H9 (cell line): Measurements from ENCODE around the gene DMAC2. TPM values are rescaled to one million over a fixed set of nuclear protein-coding genes. Genes with fewer than 3 reads are reported as not detected.
A peak's percentile ranks its signal among the peaks of the same experiment; 100 is the strongest.

Source experiments
- DNase-seq: peaks from one replicate; pipeline ENCODE4 v3.0.0-alpha.2; 2017
- H2AFZ ChIP-seq: one replicate; pipeline ENCODE4 v1.6.1; 2013; ENCODE audit warnings: mild to moderate bottlenecking, low read length, control low read depth, moderate library complexity
- H2AK5ac ChIP-seq: 2 replicates; pipeline ENCODE4 v1.6.1; 2013; ENCODE audit warnings: low read length, control low read depth, mixed read lengths; ENCODE audit not compliant: insufficient read length
- H2BK120ac ChIP-seq: one replicate; pipeline ENCODE4 v1.6.1; 2013; ENCODE audit warnings: low read depth, mild to moderate bottlenecking, low read length, control low read depth, inconsistent platforms; ENCODE audit not compliant: poor library complexity, severe bottlenecking
- H2BK12ac ChIP-seq: 2 replicates; pipeline ENCODE4 v1.6.1; 2013; ENCODE audit warnings: low read length, control low read depth, mixed read lengths, low read depth; ENCODE audit not compliant: insufficient read length
- H2BK15ac ChIP-seq: 2 replicates; pipeline ENCODE4 v1.6.1; 2013; ENCODE audit warnings: low read depth, low read length, control low read depth
- H2BK20ac ChIP-seq: one replicate; pipeline ENCODE4 v1.6.1; 2013; ENCODE audit warnings: low read depth, mild to moderate bottlenecking, low read length, control low read depth, inconsistent platforms; ENCODE audit not compliant: poor library complexity, severe bottlenecking
- H2BK5ac ChIP-seq: 2 replicates; pipeline ENCODE4 v1.6.1; 2013; ENCODE audit warnings: low read length, control low read depth, mixed read lengths; ENCODE audit not compliant: insufficient read length
- H3K14ac ChIP-seq: 2 replicates; pipeline ENCODE4 v1.6.1; 2013; ENCODE audit warnings: low read length, control low read depth; ENCODE audit not compliant: insufficient read depth
- H3K18ac ChIP-seq: 2 replicates; pipeline ENCODE4 v1.6.1; 2013; ENCODE audit warnings: low read depth, mild to moderate bottlenecking, mixed read lengths, low read length, control low read depth; ENCODE audit not compliant: insufficient read length
- H3K23ac ChIP-seq: 2 replicates; pipeline ENCODE4 v1.6.1; 2013; ENCODE audit warnings: low read length, control low read depth, mixed read lengths, low read depth; ENCODE audit not compliant: insufficient read length
- H3K23me2 ChIP-seq: 2 replicates; pipeline ENCODE4 v1.6.1; 2013; ENCODE audit warnings: low read depth, mild to moderate bottlenecking, mixed read lengths, low read length, control low read depth; ENCODE audit not compliant: insufficient read length, poor library complexity, severe bottlenecking
- H3K27ac ChIP-seq: 2 replicates; pipeline ENCODE4 v1.5.1; 2013; ENCODE audit warnings: low read length, control low read depth, mixed read lengths, low read depth; ENCODE audit not compliant: insufficient read length
- H3K27me3 ChIP-seq: 2 replicates; pipeline ENCODE4 v1.6.1; 2013; ENCODE audit warnings: low read length, control low read depth, inconsistent platforms; ENCODE audit not compliant: insufficient read depth
- H3K4ac ChIP-seq: 2 replicates; pipeline ENCODE4 v1.6.1; 2013; ENCODE audit warnings: low read depth, mild to moderate bottlenecking, control low read depth, inconsistent platforms, low read length, moderate library complexity
- H3K4me1 ChIP-seq: 2 replicates; pipeline ENCODE4 v1.6.1; 2013; ENCODE audit warnings: low read length, control low read depth, inconsistent platforms; ENCODE audit not compliant: insufficient read depth
- H3K4me2 ChIP-seq: 2 replicates; pipeline ENCODE4 v1.6.1; 2013; ENCODE audit warnings: low read length, control low read depth, mixed read lengths; ENCODE audit not compliant: insufficient read length, insufficient read depth
- H3K56ac ChIP-seq: 2 replicates; pipeline ENCODE4 v1.6.1; 2013; ENCODE audit warnings: low read depth, mild to moderate bottlenecking, mixed read lengths, low read length, control low read depth; ENCODE audit not compliant: insufficient read length
- H3K79me1 ChIP-seq: 2 replicates; pipeline ENCODE4 v1.6.1; 2013; ENCODE audit warnings: low read depth, mild to moderate bottlenecking, moderate library complexity, low read length, control low read depth, inconsistent platforms; ENCODE audit not compliant: insufficient read depth, poor library complexity, severe bottlenecking
- H3K79me2 ChIP-seq: 2 replicates; pipeline ENCODE4 v1.6.1; 2013; ENCODE audit warnings: low read length, control low read depth, inconsistent platforms; ENCODE audit not compliant: insufficient read depth
- H3K9ac ChIP-seq: 2 replicates; pipeline ENCODE4 v1.6.1; 2013; ENCODE audit warnings: low read length, control low read depth, mixed read lengths; ENCODE audit not compliant: insufficient read length; ENCODE audit errors: extremely low read depth
- H3K9me3 ChIP-seq: one replicate; pipeline ENCODE4 v1.6.1; 2013; ENCODE audit warnings: low read depth, low read length, inconsistent platforms; ENCODE audit not compliant: control insufficient read depth
- H3T11ph ChIP-seq: one replicate; pipeline ENCODE4 v1.6.1; 2013; ENCODE audit warnings: mild to moderate bottlenecking, low read length, control low read depth, inconsistent platforms
- H4K20me1 ChIP-seq: one replicate; pipeline ENCODE4 v1.6.1; 2013; ENCODE audit not compliant: control insufficient read depth, insufficient read length, insufficient read depth
- H4K5ac ChIP-seq: 2 replicates; pipeline ENCODE4 v1.6.1; 2013; ENCODE audit warnings: low read depth, mild to moderate bottlenecking, mixed read lengths, low read length, control low read depth; ENCODE audit not compliant: insufficient read length
- H4K8ac ChIP-seq: replicated peaks from 2 replicates; pipeline ENCODE4 v1.6.1; 2013; ENCODE audit warnings: low read length, control low read depth, mixed read lengths, low read depth; ENCODE audit not compliant: insufficient read length
- H4K91ac ChIP-seq: 2 replicates; pipeline ENCODE4 v1.6.1; 2013; ENCODE audit warnings: low read depth, mild to moderate bottlenecking, moderate library complexity, mixed read lengths, low read length, control low read depth; ENCODE audit not compliant: insufficient read length
- H3K27ac Mint-ChIP-seq, 3 experiments: 2 replicates in 2 of 3; 3 replicates in 1 of 3; pipeline ENCODE4 v1.8.0; 2020 to 2021; ENCODE audit warnings: mixed read lengths in 3 of 3, mild to moderate bottlenecking in 1 of 3, moderate library complexity in 1 of 3
- H3K27me3 Mint-ChIP-seq: 2 replicates; pipeline ENCODE4 v1.8.0; 2021; ENCODE audit warnings: low read depth, mild to moderate bottlenecking, moderate library complexity, mixed read lengths
- H3K36me3 Mint-ChIP-seq, 3 experiments: 2 replicates in 2 of 3; 3 replicates in 1 of 3; pipeline ENCODE4 v1.8.0; 2020 to 2021; ENCODE audit warnings: low read depth in 3 of 3, mixed read lengths in 3 of 3; ENCODE audit not compliant: insufficient read depth in 1 of 3
- H3K4me1 Mint-ChIP-seq, 2 experiments: 2 replicates each; pipeline ENCODE4 v1.8.0; 2020; ENCODE audit warnings: mixed read lengths in 2 of 2
- H3K4me3 Mint-ChIP-seq, 2 experiments: 2 replicates in 1 of 2; 3 replicates in 1 of 2; pipeline ENCODE4 v1.8.0; 2020 to 2021; ENCODE audit warnings: mild to moderate bottlenecking in 2 of 2, mixed read lengths in 2 of 2, moderate library complexity in 1 of 2
- H3K9me3 Mint-ChIP-seq, 2 experiments: 2 replicates in 1 of 2; 3 replicates in 1 of 2; pipeline ENCODE4 v1.8.0; 2020; ENCODE audit warnings: mild to moderate bottlenecking in 2 of 2, mixed read lengths in 2 of 2, moderate library complexity in 1 of 2
- WGBS: extraction: QIAGEN DNeasy Blood & Tissue Kit; methylation state at CpG from one replicate; pipeline ENCODE4 v1.1.7; 2013; ENCODE audit warnings: missing lambda C conversion rate, low lambda C conversion rate, mixed read lengths; ENCODE audit not compliant: insufficient read length; ENCODE audit errors: extremely low coverage; 5-methylcytosine and 5-hydroxymethylcytosine counted together
- total RNA-seq: library from RNA; stranded (reverse); gene quantifications from 2 replicates; pipeline ENCODE4 v1.2.1, GENCODE V29; 2021
- TF ChIP-seq, protein P1 (sequence below): fragments of 200-600 bp; sonication (generic); conservative IDR thresholded peaks from 3 replicates; pipeline ENCODE4 v1.8.0; 2021; ENCODE audit warnings: antibody characterized with exemption, mild to moderate bottlenecking

Gene DMAC2
- total RNA-seq, 1 experiment from 2014 or later, result 70.5 TPM

DNA sequence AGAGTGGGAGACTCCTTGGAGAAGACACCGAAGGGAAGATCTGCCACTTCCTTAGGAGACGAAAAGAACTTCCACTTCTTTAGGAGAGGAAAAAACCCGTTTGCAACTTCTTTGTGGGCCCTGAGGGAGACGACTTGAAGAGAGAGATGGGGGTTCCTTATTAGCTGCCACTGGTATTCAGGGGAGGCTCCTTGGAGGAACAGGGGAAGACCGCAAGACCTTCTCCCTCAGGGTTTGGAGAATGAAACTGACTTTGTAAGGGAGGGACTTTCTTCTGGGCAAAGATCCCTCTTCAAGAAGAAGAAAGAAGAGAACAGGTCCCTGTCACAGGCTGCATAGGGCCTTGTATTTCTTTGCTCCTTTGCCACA, 41.7 kb downstream of the DMAC2 start:
- Histone ChIP-seq H3K79me2 (no peaks in the 10 kb centered on the region), H2BK20ac (no peak overlapping the region)
- TF ChIP-seq, protein P1, sequence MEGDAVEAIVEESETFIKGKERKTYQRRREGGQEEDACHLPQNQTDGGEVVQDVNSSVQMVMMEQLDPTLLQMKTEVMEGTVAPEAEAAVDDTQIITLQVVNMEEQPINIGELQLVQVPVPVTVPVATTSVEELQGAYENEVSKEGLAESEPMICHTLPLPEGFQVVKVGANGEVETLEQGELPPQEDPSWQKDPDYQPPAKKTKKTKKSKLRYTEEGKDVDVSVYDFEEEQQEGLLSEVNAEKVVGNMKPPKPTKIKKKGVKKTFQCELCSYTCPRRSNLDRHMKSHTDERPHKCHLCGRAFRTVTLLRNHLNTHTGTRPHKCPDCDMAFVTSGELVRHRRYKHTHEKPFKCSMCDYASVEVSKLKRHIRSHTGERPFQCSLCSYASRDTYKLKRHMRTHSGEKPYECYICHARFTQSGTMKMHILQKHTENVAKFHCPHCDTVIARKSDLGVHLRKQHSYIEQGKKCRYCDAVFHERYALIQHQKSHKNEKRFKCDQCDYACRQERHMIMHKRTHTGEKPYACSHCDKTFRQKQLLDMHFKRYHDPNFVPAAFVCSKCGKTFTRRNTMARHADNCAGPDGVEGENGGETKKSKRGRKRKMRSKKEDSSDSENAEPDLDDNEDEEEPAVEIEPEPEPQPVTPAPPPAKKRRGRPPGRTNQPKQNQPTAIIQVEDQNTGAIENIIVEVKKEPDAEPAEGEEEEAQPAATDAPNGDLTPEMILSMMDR, result no peak

More for the DNA sequence above, 41.7 kb downstream of the DMAC2 start:
- Histone ChIP-seq H2AK5ac (no peak overlapping the region), H4K8ac (no peak overlapping the region), H3K56ac (no peak overlapping the region), H3K4me2 (peak overlapping the region; percentile 83), H4K91ac (no peak overlapping the region), H2BK15ac (no peak overlapping the region), H3K23ac (no peak overlapping the region), H2BK12ac (no peak overlapping the region), H3K18ac (no peak overlapping the region), H4K5ac (no peak overlapping the region), H3T11ph (no peak overlapping the region), H3K4ac (no peak overlapping the region), H3K14ac (no peak overlapping the region), H2AFZ (peak overlapping the region; percentile 26), H3K4me1 (no peaks in the 10 kb centered on the region), H3K27ac (no peak overlapping the region), H3K79me1 (peaks cover 6% of the 10 kb centered on the region), H3K9ac (peak overlapping the region; percentile 97), H3K9me3 (no peaks in the 10 kb centered on the region), H3K27me3 (no peaks in the 10 kb centered on the region), H3K23me2 (peaks cover 9% of the 10 kb centered on the region), H2BK5ac (no peak overlapping the region), H2BK120ac (no peak overlapping the region), H4K20me1 (no peaks in the 10 kb centered on the region)
- H3K9me3 Mint-ChIP-seq, result no peaks in the 10 kb centered on the region; a peak in 1 of 5 replicates
- H3K27ac Mint-ChIP-seq, result peak overlapping the region; percentile 100
- H3K27me3 Mint-ChIP-seq, result no peaks in the 10 kb centered on the region; the same call in 1 of the 2 replicates
- H3K4me1 Mint-ChIP-seq, result peaks cover 21 to 24% of the 10 kb centered on the region in 2 experiments
- H3K4me3 Mint-ChIP-seq, result peak overlapping the region; percentile 98 to 99
- WGBS, result no CpG with 5 or more reads among the region's 5 CpGs
- no peak for DNase-seq
- peaks cover 0 to 12% (median 0%) of the 10 kb centered on the region in 3 experiments; a peak in 4 of 7 replicates for H3K36me3 Mint-ChIP-seq
